ENCODE results near the gene RNF121.

Gene RNF121

GRCh38 chr11:71940561-71941219 is 11.8 kb downstream of the RNF121 start:
- no peaks in the 10 kb centered on the region for H3K9me2 ChIP-seq (replicated peaks; ENCODE audit: low read depth, low read length)
- H2AFZ ChIP-seq (ENCODE audit: low read length): no peak overlapping the region
- H3K27me3 ChIP-seq (ENCODE audit: insufficient read depth, low read length, poor library complexity, severe bottlenecking): no peaks in the 10 kb centered on the region
- H3K9ac ChIP-seq (ENCODE audit: low read depth, low read length, poor library complexity, severe bottlenecking): no peak overlapping the region
- H4K20me1 ChIP-seq (ENCODE audit: insufficient read depth, low read length, poor library complexity, severe bottlenecking): peaks cover 18% of the 10 kb centered on the region
- no peaks in the 10 kb centered on the region for H3K4me1 ChIP-seq (ENCODE audit: insufficient read depth, low read length, poor library complexity, severe bottlenecking)
- peaks cover 60% of the 10 kb centered on the region for H3K79me2 ChIP-seq (ENCODE audit: insufficient read depth, low read length)
- H3K4me3 ChIP-seq (ENCODE audit: low read length, poor library complexity, severe bottlenecking): no peak overlapping the region
- no peak overlapping the region for H3K4me2 ChIP-seq (ENCODE audit: low read depth, low read length, poor library complexity, severe bottlenecking)
- H3F3A ChIP-seq (ENCODE audit: low read depth): no peaks in the 10 kb centered on the region
- TF ChIP-seq, protein P1, sequence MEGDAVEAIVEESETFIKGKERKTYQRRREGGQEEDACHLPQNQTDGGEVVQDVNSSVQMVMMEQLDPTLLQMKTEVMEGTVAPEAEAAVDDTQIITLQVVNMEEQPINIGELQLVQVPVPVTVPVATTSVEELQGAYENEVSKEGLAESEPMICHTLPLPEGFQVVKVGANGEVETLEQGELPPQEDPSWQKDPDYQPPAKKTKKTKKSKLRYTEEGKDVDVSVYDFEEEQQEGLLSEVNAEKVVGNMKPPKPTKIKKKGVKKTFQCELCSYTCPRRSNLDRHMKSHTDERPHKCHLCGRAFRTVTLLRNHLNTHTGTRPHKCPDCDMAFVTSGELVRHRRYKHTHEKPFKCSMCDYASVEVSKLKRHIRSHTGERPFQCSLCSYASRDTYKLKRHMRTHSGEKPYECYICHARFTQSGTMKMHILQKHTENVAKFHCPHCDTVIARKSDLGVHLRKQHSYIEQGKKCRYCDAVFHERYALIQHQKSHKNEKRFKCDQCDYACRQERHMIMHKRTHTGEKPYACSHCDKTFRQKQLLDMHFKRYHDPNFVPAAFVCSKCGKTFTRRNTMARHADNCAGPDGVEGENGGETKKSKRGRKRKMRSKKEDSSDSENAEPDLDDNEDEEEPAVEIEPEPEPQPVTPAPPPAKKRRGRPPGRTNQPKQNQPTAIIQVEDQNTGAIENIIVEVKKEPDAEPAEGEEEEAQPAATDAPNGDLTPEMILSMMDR (conservative IDR thresholded peaks at IDR 0.05; ENCODE audit: low read length): no peak
- TF ChIP-seq EZH2phosphoT487 (IDR thresholded peaks at IDR 0.05; ENCODE audit: borderline replicate concordance): no peak
- H3K9me3 ChIP-seq (ENCODE audit: insufficient read depth, low read depth, low read length): no peaks in the 10 kb centered on the region
- H3K36me3 ChIP-seq (ENCODE audit: insufficient read depth, low read length): peaks cover 8% of the 10 kb centered on the region; the same call in 1 of the 2 replicates

- H3K9me3 ChIP-seq (ENCODE audit: insufficient read depth, low read depth, low read length): no peaks in the 10 kb centered on the region
- no peak overlapping the region for H2AFZ ChIP-seq (ENCODE audit: low read length)
- H3F3A ChIP-seq (ENCODE audit: low read depth): no peaks in the 10 kb centered on the region
- H3K4me3 ChIP-seq (ENCODE audit: low read length, poor library complexity, severe bottlenecking): no peak overlapping the region
- peaks cover 12% of the 10 kb centered on the region for H4K20me1 ChIP-seq (ENCODE audit: insufficient read depth, low read length, poor library complexity, severe bottlenecking)
- H3K4me1 ChIP-seq (ENCODE audit: insufficient read depth, low read length, poor library complexity, severe bottlenecking): no peaks in the 10 kb centered on the region
- peaks cover 5% of the 10 kb centered on the region; the same call in 1 of the 2 replicates for H3K36me3 ChIP-seq (ENCODE audit: insufficient read depth, low read length)
- no peaks in the 10 kb centered on the region for H3K9me2 ChIP-seq (replicated peaks; ENCODE audit: low read depth, low read length)
- TF ChIP-seq, protein P1 (conservative IDR thresholded peaks at IDR 0.05; ENCODE audit: low read length): no peak
- no peak for TF ChIP-seq EZH2phosphoT487 (IDR thresholded peaks at IDR 0.05; ENCODE audit: borderline replicate concordance)
- H3K79me2 ChIP-seq (ENCODE audit: insufficient read depth, low read length): peaks cover 65% of the 10 kb centered on the region
- H3K9ac ChIP-seq (ENCODE audit: low read depth, low read length, poor library complexity, severe bottlenecking): no peak overlapping the region
- H3K4me2 ChIP-seq (ENCODE audit: low read depth, low read length, poor library complexity, severe bottlenecking): no peak overlapping the region
- H3K27me3 ChIP-seq (ENCODE audit: insufficient read depth, low read length, poor library complexity, severe bottlenecking): no peaks in the 10 kb centered on the region
These were observed 17.3 kb downstream of the RNF121 start for GRCh38 chr11:71946144-71946571.

GRCh38 chr11:71947498-71947897 is 18.7 kb downstream of the RNF121 start:
- Histone ChIP-seq H3K27me3 (ENCODE audit: insufficient read depth, low read length, poor library complexity, severe bottlenecking) (no peaks in the 10 kb centered on the region), H3K4me2 (ENCODE audit: low read depth, low read length, poor library complexity, severe bottlenecking) (no peak overlapping the region), H3K36me3 (ENCODE audit: insufficient read depth, low read length) (peaks cover 5% of the 10 kb centered on the region; the same call in 1 of the 2 replicates), H3K9ac (ENCODE audit: low read depth, low read length, poor library complexity, severe bottlenecking) (no peak overlapping the region), H2AFZ (ENCODE audit: low read length) (no peak overlapping the region), H4K20me1 (ENCODE audit: insufficient read depth, low read length, poor library complexity, severe bottlenecking) (peaks cover 9% of the 10 kb centered on the region), H3K9me3 (ENCODE audit: insufficient read depth, low read depth, low read length) (no peaks in the 10 kb centered on the region), H3K9me2 (replicated peaks; ENCODE audit: low read depth, low read length) (no peaks in the 10 kb centered on the region), H3K79me2 (ENCODE audit: insufficient read depth, low read length) (peaks cover 62% of the 10 kb centered on the region), H3F3A (ENCODE audit: low read depth) (no peaks in the 10 kb centered on the region), H3K4me3 (ENCODE audit: low read length, poor library complexity, severe bottlenecking) (no peak overlapping the region), H3K4me1 (ENCODE audit: insufficient read depth, low read length, poor library complexity, severe bottlenecking) (no peaks in the 10 kb centered on the region)
- TF ChIP-seq EZH2phosphoT487 (IDR thresholded peaks at IDR 0.05; ENCODE audit: borderline replicate concordance): no peak
- TF ChIP-seq, protein P1 (conservative IDR thresholded peaks at IDR 0.05; ENCODE audit: low read length): no peak
